GM21447 (cell line): ENCODE results near the gene NUB1.

ENCODE experiments used
- ATAC-seq: cut with Tn5 transposase; IDR thresholded peaks from one replicate; pipeline ENCODE4 v1.9.1; 2021; ENCODE audit not compliant: unreplicated experiment

NUB1 gene

GRCh38 chr7:151313857-151314256 is 27.8 kb upstream of the NUB1 start:
- no peak for ATAC-seq

- ATAC-seq, result no peak
These were observed 27.2 kb upstream of the NUB1 start for GRCh38 chr7:151314401-151314800.

- ATAC-seq, result peak; percentile 70
These were observed 26.5 kb upstream of the NUB1 start for GRCh38 chr7:151315038-151315655.

- ATAC-seq, result no peak
These were observed 24.7 kb upstream of the NUB1 start for GRCh38 chr7:151316896-151317295.

- no peak for ATAC-seq
These were observed 23.7 kb upstream of the NUB1 start for GRCh38 chr7:151317936-151318335.

GRCh38 chr7:151319189-151319588 is 22.4 kb upstream of the NUB1 start:
- no peak for ATAC-seq

GRCh38 chr7:151320263-151320845 is 21.3 kb upstream of the NUB1 start:
- no peak for ATAC-seq

GRCh38 chr7:151321341-151321740 is 20.3 kb upstream of the NUB1 start:
- no peak for ATAC-seq

- no peak for ATAC-seq
These were observed 18.7 kb upstream of the NUB1 start for GRCh38 chr7:151322906-151323305.

- ATAC-seq, result no peak
These were observed 14.6 kb upstream of the NUB1 start for GRCh38 chr7:151327022-151327421.

- no peak for ATAC-seq
These were observed 14.0 kb upstream of the NUB1 start for GRCh38 chr7:151327659-151328058.

- no peak for ATAC-seq
These were observed 11.4 kb upstream of the NUB1 start for GRCh38 chr7:151330181-151330580.

GRCh38 chr7:151330661-151331060 is 11.0 kb upstream of the NUB1 start:
- no peak for ATAC-seq

- no peak for ATAC-seq
These were observed 7.0 kb upstream of the NUB1 start for GRCh38 chr7:151334628-151335027.

GRCh38 chr7:151336027-151336708 is 5.4 kb upstream of the NUB1 start:
- ATAC-seq, result no peak

- no peak for ATAC-seq
These were observed 4.3 kb upstream of the NUB1 start for GRCh38 chr7:151337346-151337745.

- no peak for ATAC-seq
These were observed 2.8 kb upstream of the NUB1 start for GRCh38 chr7:151338809-151339208.

GRCh38 chr7:151339651-151340382 is 1.8 kb upstream of the NUB1 start:
- peak; percentile 42 for ATAC-seq

GRCh38 chr7:151340794-151341356 is 737 bp upstream of the NUB1 start:
- no peak for ATAC-seq

- ATAC-seq, result peak; percentile 62
These were observed 562 bp downstream of the NUB1 start for GRCh38 chr7:151342102-151342646.

GRCh38 chr7:151342811-151343210 is 1.2 kb downstream of the NUB1 start:
- no peak for ATAC-seq
